Ureter (tissue), 1 donor: ENCODE measurements around the gene CACNA2D1. TPM values are rescaled to one million over a fixed set of nuclear protein-coding genes. Genes with fewer than 3 reads are reported as not detected.

ENCODE experiments used
- DNase-seq: peaks from one replicate; pipeline ENCODE4 v3.0.0-alpha.2; 2020; ENCODE audit warnings: low spot score
- total RNA-seq: library from RNA; stranded (reverse); gene quantifications from one replicate; pipeline ENCODE4 v1.2.4, GENCODE V29; 2023
- donor health status: DM: yes; HTN: yes; CAD: no.

The CACNA2D1 gene
- 20.2 TPM for total RNA-seq

GRCh38 chr7:82443547-82444219 lies at the start of gene CACNA2D1:
CACNA2D1 (minus strand) TSS chr7:82443777.
- DNase-seq = peak; percentile 78

- no peak for DNase-seq
These were observed 38.0 kb upstream of the CACNA2D1 start for GRCh38 chr7:82481499-82482097.

GRCh38 chr7:82477733-82478515 lies 34.3 kb upstream of the CACNA2D1 start:
- no peak for DNase-seq

GRCh38 chr7:82472966-82473365 lies 29.4 kb upstream of the CACNA2D1 start:
- DNase-seq = no peak

- no peak for DNase-seq
These were observed 27.9 kb upstream of the CACNA2D1 start for GRCh38 chr7:82471351-82472020.

- no peak for DNase-seq
These were observed 25.6 kb upstream of the CACNA2D1 start for GRCh38 chr7:82469207-82469606.

- DNase-seq = no peak
These were observed 24.9 kb upstream of the CACNA2D1 start for GRCh38 chr7:82468435-82468834.

GRCh38 chr7:82467020-82467419 lies 23.4 kb upstream of the CACNA2D1 start:
- DNase-seq = no peak

- no peak for DNase-seq
These were observed 20.8 kb upstream of the CACNA2D1 start for GRCh38 chr7:82464372-82464771.

- DNase-seq = no peak
These were observed 11.7 kb upstream of the CACNA2D1 start for GRCh38 chr7:82455295-82455694.

- no peak for DNase-seq
These were observed 7.2 kb upstream of the CACNA2D1 start for GRCh38 chr7:82450759-82451158.

- DNase-seq = no peak
These were observed 6.3 kb upstream of the CACNA2D1 start for GRCh38 chr7:82449910-82450309.

- DNase-seq = no peak
These were observed 3.3 kb upstream of the CACNA2D1 start for GRCh38 chr7:82446897-82447296.

GRCh38 chr7:82445271-82445670 lies 1.7 kb upstream of the CACNA2D1 start:
- DNase-seq = no peak

- DNase-seq = no peak
These were observed 788 bp upstream of the CACNA2D1 start for GRCh38 chr7:82444220-82444909.

- peak; percentile 51 for DNase-seq
These were observed 486 bp downstream of the CACNA2D1 start for GRCh38 chr7:82443036-82443546.

GRCh38 chr7:82442492-82443035 lies 1.0 kb downstream of the CACNA2D1 start:
- no peak for DNase-seq

- no peak for DNase-seq
These were observed 1.7 kb downstream of the CACNA2D1 start for GRCh38 chr7:82441669-82442478.

- no peak for DNase-seq
These were observed 5.1 kb downstream of the CACNA2D1 start for GRCh38 chr7:82438521-82438920.

GRCh38 chr7:82435769-82436168 lies 7.8 kb downstream of the CACNA2D1 start:
- DNase-seq = no peak
